HCT116 (cell line): ENCODE measurements around the gene TRPM8. TPM values are rescaled to one million over a fixed set of nuclear protein-coding genes. Genes with fewer than 3 reads are reported as not detected.

Experiments
- ATAC-seq: fragments of 200-7000 bp; cut with Tn5 transposase; 2 replicates; pipeline ENCODE4 v1.9.1; 2020; ENCODE audit warnings: mild to moderate bottlenecking, moderate library complexity
- BruUV-seq: library from RNA; stranded (reverse); fragments of 400-500 nt; replicated peaks from 2 replicates; lab custom pipeline; 2021; lab: Mats Ljungman, UMichigan
- CTCF ChIA-PET: fragments of 300-600 bp; sonication (Branson Sonifier 250); formaldehyde crosslinking; loops from one replicate; lab custom pipeline; 2021; ENCODE audit warnings: antibody characterized with exemption; lab: Charles Lee
- POLR2A ChIA-PET: fragments of 300-600, 350-600 bp; sonication (Branson Sonifier 250); formaldehyde crosslinking; loops from one replicate; lab custom pipeline; 2021; ENCODE audit warnings: antibody characterized with exemption; lab: Charles Lee
- RAD21 ChIA-PET, 2 experiments: fragments of 300-600 bp; sonication (Branson Sonifier 250); formaldehyde crosslinking; loops; one replicate each; lab custom pipeline; 2023; ENCODE audit warnings: low total read pairs in 2 of 2; ENCODE audit not compliant: uncharacterized antibody in 2 of 2, unreplicated experiment in 2 of 2, low non-redundant PET in 1 of 2; lab: Charles Lee
- DNase-seq: peaks from one replicate; pipeline ENCODE4 v3.0.0-alpha.2; 2010; ENCODE audit warnings: low read depth, low spot score
- H2AFZ ChIP-seq: fragments of 200-600 bp; shearing (Covaris generic), sonication (generic); 2 replicates; pipeline ENCODE4 v1.6.1; 2017; ENCODE audit warnings: low read depth, mixed run types, mixed read lengths, antibody characterized with exemption, low read length; ENCODE audit not compliant: poor library complexity, severe bottlenecking
- H3K27ac ChIP-seq: 2 replicates; pipeline ENCODE4 v1.5.1; 2012; ENCODE audit warnings: low read depth, low read length
- H3K27me3 ChIP-seq: fragments of 200-600 bp; sonication (generic); 2 replicates; pipeline ENCODE4 v1.6.1; 2016; ENCODE audit warnings: mixed run types, low read length, mixed read lengths; ENCODE audit not compliant: insufficient read depth
- H3K36me3 ChIP-seq, 2 experiments: fragments of 200-500 bp in 1 of 2; fragments of 200-600 bp in 1 of 2; sonication (Bioruptor generic) in 1 of 2; sonication (generic) in 1 of 2; 2 replicates each; pipeline versions ENCODE4 v1.5.1 to v1.6.1; 2014 to 2016; ENCODE audit warnings: low read length in 2 of 2, inconsistent platforms in 1 of 2, mixed read lengths in 1 of 2, mixed run types in 1 of 2; ENCODE audit not compliant: insufficient read depth in 2 of 2, control insufficient read depth in 1 of 2
- H3K4me1 ChIP-seq, 2 experiments: fragments of 200-600 bp in 1 of 2; sonication (generic) in 1 of 2; 2 replicates each; pipeline versions ENCODE4 v1.5.1 to v1.6.1; 2012 to 2017; ENCODE audit warnings: low read length in 2 of 2, inconsistent platforms in 1 of 2, mild to moderate bottlenecking in 1 of 2, mixed read lengths in 1 of 2, mixed run types in 1 of 2, moderate library complexity in 1 of 2; ENCODE audit not compliant: insufficient read depth in 2 of 2, control insufficient read depth in 1 of 2
- H3K4me2 ChIP-seq: fragments of 200-600 bp; sonication (generic); 2 replicates; pipeline ENCODE4 v1.6.1; 2017; ENCODE audit warnings: mixed run types, low read length, mixed read lengths
- H3K4me3 ChIP-seq, 2 experiments: fragments of 200-600 bp in 1 of 2; sonication (generic) in 1 of 2; replicated peaks in 1 of 2; 2 replicates each; pipeline ENCODE4 v1.5.1; 2011 to 2016; ENCODE audit warnings: low read length in 2 of 2, control low read depth in 1 of 2, low read depth in 1 of 2, mild to moderate bottlenecking in 1 of 2, mixed read lengths in 1 of 2, mixed run types in 1 of 2
- H3K79me2 ChIP-seq: fragments of 200-600 bp; sonication (generic); 2 replicates; pipeline ENCODE4 v1.6.1; 2017; ENCODE audit warnings: mild to moderate bottlenecking, mixed run types, low read length, moderate library complexity, mixed read lengths; ENCODE audit not compliant: insufficient read depth
- H3K9ac ChIP-seq: fragments of 200-600 bp; sonication (generic); 2 replicates; pipeline ENCODE4 v1.6.1; 2016; ENCODE audit warnings: low read length, mixed read lengths
- H3K9me2 ChIP-seq: fragments of 200-600 bp; sonication (generic), shearing (Covaris generic); 2 replicates; pipeline ENCODE4 v1.6.1; 2017; ENCODE audit warnings: mixed run types, mild to moderate bottlenecking, moderate library complexity; ENCODE audit not compliant: insufficient read depth
- H3K9me3 ChIP-seq, 2 experiments: fragments of 200-500 bp in 1 of 2; fragments of 200-600 bp in 1 of 2; sonication (Bioruptor generic) in 1 of 2; sonication (generic) in 1 of 2; 2 replicates each; pipeline ENCODE4 v1.6.1; 2014 to 2017; ENCODE audit warnings: low read length in 2 of 2, mixed read lengths in 2 of 2, inconsistent platforms in 1 of 2, low read depth in 1 of 2, mild to moderate bottlenecking in 1 of 2, mixed run types in 1 of 2, moderate library complexity in 1 of 2; ENCODE audit not compliant: control insufficient read depth in 1 of 2, insufficient read depth in 1 of 2
- H4K20me1 ChIP-seq: fragments of 200-600 bp; sonication (generic), shearing (Covaris generic); 2 replicates; pipeline ENCODE4 v1.6.1; 2017; ENCODE audit warnings: mixed run types, mild to moderate bottlenecking, moderate library complexity; ENCODE audit not compliant: insufficient read depth
- CEBPB ChIP-seq: IDR thresholded peaks from 2 replicates; pipeline ENCODE4 v1.6.1; 2012; ENCODE audit warnings: low read depth
- CTCF ChIP-seq, 3 experiments: fragments of 200-600 bp in 1 of 3; sonication (generic) in 1 of 3; IDR thresholded peaks in 2 of 3; conservative IDR thresholded peaks in 1 of 3; 2 replicates each; pipeline ENCODE4 v1.5.1; 2012 to 2017; ENCODE audit warnings: low read depth in 2 of 3, low read length in 2 of 3, antibody characterized with exemption in 1 of 3, borderline replicate concordance in 1 of 3, control low read depth in 1 of 3, mild to moderate bottlenecking in 1 of 3, mixed read lengths in 1 of 3, mixed run types in 1 of 3, moderate library complexity in 1 of 3; ENCODE audit not compliant: insufficient read depth in 1 of 3
- EZH2 ChIP-seq: fragments of 200-600 bp; sonication (generic); IDR thresholded peaks from 2 replicates; pipeline ENCODE4 v1.6.1; 2017; ENCODE audit warnings: antibody characterized with exemption, mixed run types
- FOSL1 ChIP-seq: IDR thresholded peaks from 2 replicates; pipeline ENCODE4 v1.6.1; 2012; ENCODE audit warnings: low read depth
- JUND ChIP-seq: IDR thresholded peaks from 2 replicates; pipeline ENCODE4 v1.6.1; 2012
- POLR2A ChIP-seq: IDR thresholded peaks from 2 replicates; pipeline ENCODE4 v1.7.0; 2011; ENCODE audit warnings: borderline replicate concordance; ENCODE audit not compliant: insufficient read depth, insufficient read length; ENCODE audit errors: extremely low read depth
- REST ChIP-seq: IDR thresholded peaks from 2 replicates; pipeline ENCODE4 v1.6.1; 2012; ENCODE audit warnings: low read depth
- SRF ChIP-seq: IDR thresholded peaks from 2 replicates; pipeline ENCODE4 v1.6.1; 2012; ENCODE audit warnings: low read depth
- TCF7L2 ChIP-seq: IDR thresholded peaks from 2 replicates; pipeline ENCODE4 v1.7.0; 2011; ENCODE audit warnings: borderline replicate concordance, inconsistent platforms; ENCODE audit not compliant: insufficient read depth, insufficient read length; ENCODE audit errors: extremely low read depth
- ZFX ChIP-seq: fragments of 450-650 bp; IDR thresholded peaks from 2 replicates; pipeline ENCODE4 v1.6.1; 2017
- intact Hi-C: fragments of 100-400 bp; cut with micrococcal nuclease; formaldehyde crosslinking; loops from 2 replicates; pipeline ENCODE4 v1.10.0; 2022
- total RNA-seq: library from RNA; stranded (reverse); gene quantifications from one replicate; pipeline ENCODE4 v1.2.1, GENCODE V29; 2021; ENCODE audit not compliant: unreplicated experiment

Gene TRPM8
- total RNA-seq, 1 experiment from 2014 or later: 0.39 TPM

GRCh38 chr2:234026693-234027254 lies 109.6 kb downstream of the TRPM8 start (continued):
- no peak for TF ChIP-seq CTCF (IDR thresholded peaks at IDR 0.05 in 2 of 3, conservative IDR thresholded peaks at IDR 0.05 in 1 of 3; ENCODE audit: borderline replicate concordance in 1 of 3, insufficient read depth in 1 of 3, low read depth in 2 of 3, low read length in 2 of 3)
- TF ChIP-seq TCF7L2: no peak
- TF ChIP-seq ZFX: no peak
- no peak for TF ChIP-seq SRF
- TF ChIP-seq FOSL1: no peak

- CTCF ChIA-PET: no interaction called here
- RAD21 ChIA-PET: no interaction called here
- Histone ChIP-seq H3K27ac (no peak overlapping the region), H3K9ac (no peak overlapping the region), H3K4me3 (no peak overlapping the region), H3K4me1 (peaks cover 0 to 12% of the 10 kb centered on the region in 2 experiments; a peak in 1 of 4 replicates), H3K9me2 (no peaks in the 10 kb centered on the region), H3K36me3 (no peaks in the 10 kb centered on the region), H2AFZ (no peak overlapping the region), H3K4me2 (no peak overlapping the region), H3K9me3 (no peaks in the 10 kb centered on the region; a peak in 1 of 4 replicates), H4K20me1 (no peaks in the 10 kb centered on the region), H3K27me3 (no peaks in the 10 kb centered on the region), H3K79me2 (no peaks in the 10 kb centered on the region)
- DNase-seq (no peak), ATAC-seq (no peak)
- POLR2A ChIA-PET: no interaction called here
- BruUV-seq: no TSS peak
- TF ChIP-seq REST: no peak
- no peak for TF ChIP-seq ZFX
- TF ChIP-seq POLR2A: no peak
- TF ChIP-seq EZH2: no peak
- TF ChIP-seq JUND: no peak
- no peak for TF ChIP-seq CEBPB
- TF ChIP-seq SRF: no peak
- intact Hi-C loops: no loop called here
These were observed 110.5 kb downstream of the TRPM8 start for GRCh38 chr2:234027641-234028040.
